CD8-positive, alpha-beta memory T cell (primary cell): ENCODE measurements around the gene MYO5C. TPM values are rescaled to one million over a fixed set of nuclear protein-coding genes. Genes with fewer than 3 reads are reported as not detected.

Experiments used
- CTCF ChIA-PET: fragments of 350-600 bp; sonication (Branson Sonifier 250); formaldehyde crosslinking; loops from one replicate; lab custom pipeline; 2021; ENCODE audit warnings: antibody characterized with exemption; lab: Charles Lee
- POLR2A ChIA-PET: fragments of 350-600 bp; sonication (Branson Sonifier 250); formaldehyde crosslinking; loops from one replicate; lab custom pipeline; 2021; ENCODE audit warnings: antibody characterized with exemption; lab: Charles Lee
- DNase-seq, 5 donors: peaks; one replicate each; pipeline versions ENCODE4 v3.0.0 to v3.0.0-alpha.2; 2020 to 2022; ENCODE audit warnings: mixed read lengths in 1 of 5
- H3K27ac ChIP-seq: one replicate; pipeline ENCODE4 v1.7.0; 2013; ENCODE audit warnings: low read depth, mild to moderate bottlenecking, low read length, moderate library complexity
- H3K27me3 ChIP-seq: 2 replicates; pipeline ENCODE4 v1.7.0; 2013; ENCODE audit warnings: low read length, mild to moderate bottlenecking; ENCODE audit not compliant: insufficient read depth, poor library complexity, severe bottlenecking
- H3K36me3 ChIP-seq: 2 replicates; pipeline ENCODE4 v1.7.0; 2013; ENCODE audit warnings: mild to moderate bottlenecking, low read length, moderate library complexity; ENCODE audit not compliant: insufficient read depth
- H3K4me1 ChIP-seq: 2 replicates; pipeline ENCODE4 v1.7.0; 2013; ENCODE audit warnings: mild to moderate bottlenecking, low read length, moderate library complexity; ENCODE audit not compliant: insufficient read depth
- H3K4me3 ChIP-seq: 2 replicates; pipeline ENCODE4 v1.7.0; 2013; ENCODE audit warnings: mild to moderate bottlenecking, low read length
- H3K9me3 ChIP-seq: 2 replicates; pipeline ENCODE4 v1.7.0; 2013; ENCODE audit warnings: mild to moderate bottlenecking, low read length
- H3K27ac Mint-ChIP-seq, 8 donors: one replicate each; pipeline ENCODE4 v1.8.0; 2020 to 2021; ENCODE audit warnings: mixed read lengths in 8 of 8, mild to moderate bottlenecking in 6 of 8, inconsistent platforms in 3 of 8, moderate library complexity in 3 of 8
- H3K27me3 Mint-ChIP-seq, 2 donors: one replicate each; pipeline ENCODE4 v1.8.0; 2020 to 2021; ENCODE audit warnings: mixed read lengths in 2 of 2, mild to moderate bottlenecking in 1 of 2, moderate library complexity in 1 of 2
- H3K36me3 Mint-ChIP-seq, 3 donors: one replicate each; pipeline ENCODE4 v1.8.0; 2020 to 2021; ENCODE audit warnings: mixed read lengths in 3 of 3, inconsistent platforms in 1 of 3, mild to moderate bottlenecking in 1 of 3
- H3K4me1 Mint-ChIP-seq, 3 donors: one replicate each; pipeline ENCODE4 v1.8.0; 2020 to 2021; ENCODE audit warnings: mixed read lengths in 3 of 3, inconsistent platforms in 1 of 3, mild to moderate bottlenecking in 1 of 3
- H3K4me3 Mint-ChIP-seq, 7 donors: one replicate each; pipeline ENCODE4 v1.8.0; 2020 to 2021; ENCODE audit warnings: mixed read lengths in 7 of 7, mild to moderate bottlenecking in 6 of 7, moderate library complexity in 4 of 7, inconsistent platforms in 2 of 7
- H3K9me3 Mint-ChIP-seq, 5 donors: one replicate each; pipeline ENCODE4 v1.8.0; 2020 to 2022; ENCODE audit warnings: mixed read lengths in 5 of 5, mild to moderate bottlenecking in 3 of 5, moderate library complexity in 2 of 5, inconsistent platforms in 1 of 5
- polyA plus RNA-seq: library from polyadenylated mRNA; unstranded; fragments of 300-500 nt; fragmentation: Illumina TruSeq; gene quantifications from one replicate; pipeline ENCODE4 v1.2.3, GENCODE V29; 2021
- total RNA-seq, 2 experiments: library from RNA; stranded (reverse); gene quantifications; one replicate each; pipeline ENCODE4 v1.2.3, GENCODE V29; 2021

The MYO5C gene
- total and polyA plus RNA-seq, 3 experiments from 2014 or later: 0.18 to 0.48 (median 0.33) TPM

GRCh38 chr15:52281085-52282035 lies 14.2 kb downstream of the MYO5C start:
- H3K36me3 Mint-ChIP-seq: no peaks in the 10 kb centered on the region
- Histone ChIP-seq H3K27ac (no peak overlapping the region), H3K4me3 (no peak overlapping the region), H3K27me3 (no peaks in the 10 kb centered on the region), H3K4me1 (no peaks in the 10 kb centered on the region), H3K36me3 (no peaks in the 10 kb centered on the region), H3K9me3 (no peaks in the 10 kb centered on the region)
- no peak for DNase-seq
- ChIA-PET POLR2A (no interaction called here), CTCF (no interaction called here)
- no peak overlapping the region for H3K4me3 Mint-ChIP-seq
- H3K27ac Mint-ChIP-seq: no peak overlapping the region
- no peaks in the 10 kb centered on the region for H3K9me3 Mint-ChIP-seq
- peaks cover 0 to 12% of the 10 kb centered on the region in 2 donors for H3K27me3 Mint-ChIP-seq
- H3K4me1 Mint-ChIP-seq: no peaks in the 10 kb centered on the region

DNA sequence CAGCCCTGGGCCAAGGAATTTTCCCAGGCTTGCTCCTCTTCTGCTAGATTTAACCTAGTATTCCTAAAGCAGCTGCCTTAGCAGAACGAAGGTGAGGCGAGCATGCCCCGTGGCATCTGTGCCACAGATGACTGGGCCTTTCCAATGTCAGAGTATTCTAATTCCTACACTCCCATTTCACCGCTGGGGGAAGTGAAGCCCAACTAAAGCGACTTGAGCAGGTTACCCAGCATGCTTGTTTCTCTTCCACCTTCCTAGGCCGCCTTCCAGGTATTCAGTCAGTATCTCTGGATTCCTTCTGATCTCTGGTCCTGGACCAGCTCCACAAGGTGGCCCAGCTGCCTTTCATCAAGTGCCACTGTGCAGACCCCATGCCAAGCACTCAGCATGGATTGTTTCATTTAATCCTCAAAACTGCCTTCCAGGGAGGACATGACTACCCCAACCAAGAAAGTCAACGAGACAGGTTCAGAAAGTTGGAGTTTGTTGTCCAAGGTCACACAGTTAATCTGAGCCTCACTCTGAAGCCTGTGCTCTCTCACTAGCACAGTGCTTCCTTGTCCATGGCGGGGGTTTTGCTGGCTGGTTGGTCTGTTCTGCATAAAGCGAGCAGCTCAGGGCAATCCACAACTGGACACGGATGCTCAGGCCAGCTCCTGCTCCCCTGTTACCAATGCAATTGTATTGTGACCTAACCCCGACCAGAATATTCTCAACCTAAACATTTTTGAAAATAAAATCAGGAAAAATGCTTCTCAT lies 15.1 kb downstream of the MYO5C start:
- Mint-ChIP-seq H3K36me3 (no peaks in the 10 kb centered on the region), H3K9me3 (no peaks in the 10 kb centered on the region), H3K4me1 (no peaks in the 10 kb centered on the region), H3K27ac (no peak overlapping the region), H3K4me3 (no peak overlapping the region), H3K27me3 (peaks cover 2 to 20% of the 10 kb centered on the region in 2 donors)
- no peak overlapping the region for H3K27ac ChIP-seq
- H3K27me3 ChIP-seq: no peaks in the 10 kb centered on the region
- H3K4me1 ChIP-seq: no peaks in the 10 kb centered on the region
- no peaks in the 10 kb centered on the region for H3K9me3 ChIP-seq
- no peaks in the 10 kb centered on the region for H3K36me3 ChIP-seq
- DNase-seq: no peak
- CTCF ChIA-PET: no interaction called here
- no peak overlapping the region for H3K4me3 ChIP-seq
- POLR2A ChIA-PET: no interaction called here

DNA sequence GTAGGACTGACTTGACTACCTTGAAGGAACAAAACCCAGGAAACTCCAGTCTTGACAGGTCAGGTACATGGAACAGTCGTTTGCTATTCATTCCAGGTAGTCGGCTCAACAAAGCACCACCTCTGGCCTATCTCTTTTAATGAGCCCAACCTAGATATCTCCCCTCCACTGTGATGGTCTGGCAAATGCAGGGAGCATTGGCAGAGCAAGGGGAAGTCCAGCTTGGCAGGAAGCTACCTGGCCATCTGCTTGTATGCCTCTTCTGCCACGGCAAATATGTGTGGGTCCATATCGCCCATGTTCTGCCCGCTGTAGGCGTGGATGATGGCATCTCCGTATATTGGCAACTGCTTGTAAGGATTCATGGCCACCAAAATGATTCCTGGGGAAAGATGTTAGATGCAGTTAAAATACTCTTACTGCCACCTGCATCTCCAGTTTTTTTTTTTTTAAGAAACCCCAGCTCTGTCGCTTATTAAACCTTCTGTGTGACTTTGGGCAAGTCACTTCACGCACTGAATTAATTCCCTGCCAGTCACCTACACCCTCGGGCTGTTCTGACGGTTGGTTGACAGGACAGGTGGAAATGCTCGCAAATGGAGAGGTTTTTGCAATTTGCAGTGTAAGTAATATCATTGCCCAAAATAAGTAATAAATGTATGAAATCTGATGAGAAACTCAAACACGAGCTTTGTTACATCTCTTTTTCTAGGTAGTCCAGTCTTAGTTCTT lies 16.8 kb downstream of the MYO5C start:
- no peaks in the 10 kb centered on the region for H3K9me3 Mint-ChIP-seq
- DNase-seq: no peak
- no peaks in the 10 kb centered on the region for H3K4me1 ChIP-seq
- ChIA-PET CTCF (interaction anchor here (1.1 to 1.2 kb wide), 2 partner anchors 20 to 200 kb away, joined by 3 read pairs; no protein-coding TSS in a partner anchor), POLR2A (no interaction called here)
- no peak overlapping the region for H3K4me3 ChIP-seq
- H3K4me3 Mint-ChIP-seq: no peak overlapping the region
- no peaks in the 10 kb centered on the region for H3K27me3 ChIP-seq
- H3K27ac Mint-ChIP-seq: no peak overlapping the region
- no peaks in the 10 kb centered on the region for H3K9me3 ChIP-seq
- H3K4me1 Mint-ChIP-seq: no peaks in the 10 kb centered on the region
- H3K27ac ChIP-seq: no peak overlapping the region
- peaks cover 0 to 4% (median 0%) of the 10 kb centered on the region in 3 donors for H3K36me3 Mint-ChIP-seq
- H3K27me3 Mint-ChIP-seq: peaks cover 2 to 16% of the 10 kb centered on the region in 2 donors
- no peaks in the 10 kb centered on the region for H3K36me3 ChIP-seq

DNA sequence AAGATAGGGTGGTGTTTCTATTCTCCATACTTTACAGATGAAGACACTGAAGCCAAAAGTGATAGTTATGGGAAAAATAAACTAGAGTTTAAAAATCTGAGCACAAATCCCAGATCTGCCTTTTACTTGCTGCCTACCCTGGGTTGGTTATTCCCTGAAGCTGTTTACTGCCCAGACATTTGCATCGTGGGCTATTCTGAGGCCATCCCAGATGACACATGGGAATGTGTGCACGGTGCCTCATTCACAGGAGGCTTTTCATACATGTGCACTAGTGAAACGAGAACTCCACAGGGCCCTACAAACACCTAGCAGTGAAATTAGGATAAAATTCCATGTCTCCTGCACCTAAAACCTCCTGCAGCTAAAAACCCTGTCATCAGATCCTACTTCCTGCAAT lies 17.5 kb downstream of the MYO5C start:
- Histone ChIP-seq H3K36me3 (no peaks in the 10 kb centered on the region), H3K27ac (no peak overlapping the region), H3K27me3 (no peaks in the 10 kb centered on the region), H3K4me3 (no peak overlapping the region), H3K4me1 (no peaks in the 10 kb centered on the region), H3K9me3 (no peaks in the 10 kb centered on the region)
- H3K9me3 Mint-ChIP-seq: no peaks in the 10 kb centered on the region
- H3K27me3 Mint-ChIP-seq: peaks cover 2 to 14% of the 10 kb centered on the region in 2 donors
- H3K4me3 Mint-ChIP-seq: no peak overlapping the region
- H3K4me1 Mint-ChIP-seq: no peaks in the 10 kb centered on the region
- H3K36me3 Mint-ChIP-seq: peaks cover 0 to 4% (median 0%) of the 10 kb centered on the region in 3 donors
- CTCF ChIA-PET: no interaction called here
- no peak for DNase-seq
- POLR2A ChIA-PET: no interaction called here
- H3K27ac Mint-ChIP-seq: no peak overlapping the region

DNA sequence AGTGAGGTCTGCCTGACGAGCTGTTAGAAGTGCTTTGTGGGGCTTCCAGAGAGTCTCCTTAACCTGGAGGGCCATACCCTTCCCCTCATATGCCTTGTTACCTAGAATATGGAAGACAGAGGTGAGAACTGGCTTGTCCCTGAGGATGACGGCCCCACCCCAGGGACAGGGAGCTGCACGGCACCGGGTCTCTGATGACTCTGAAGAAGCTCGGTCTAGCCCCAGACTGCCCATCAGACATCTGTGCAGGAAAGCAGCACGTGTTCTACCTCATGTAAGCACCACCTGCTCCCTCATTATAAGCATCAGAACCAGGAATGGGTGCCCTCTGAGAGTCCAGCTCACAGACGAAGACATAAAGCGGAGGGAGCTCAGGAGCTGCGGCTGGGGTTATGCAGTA lies 18.0 kb downstream of the MYO5C start:
- Histone ChIP-seq H3K36me3 (no peaks in the 10 kb centered on the region), H3K9me3 (no peaks in the 10 kb centered on the region), H3K27me3 (no peaks in the 10 kb centered on the region), H3K4me1 (no peaks in the 10 kb centered on the region), H3K27ac (no peak overlapping the region), H3K4me3 (no peak overlapping the region)
- ChIA-PET POLR2A (no interaction called here), CTCF (no interaction called here)
- Mint-ChIP-seq H3K27ac (no peak overlapping the region), H3K27me3 (peaks cover 2 to 10% of the 10 kb centered on the region in 2 donors), H3K4me1 (no peaks in the 10 kb centered on the region), H3K36me3 (peaks cover 0 to 4% (median 0%) of the 10 kb centered on the region in 3 donors), H3K9me3 (no peaks in the 10 kb centered on the region), H3K4me3 (no peak overlapping the region)
- no peak for DNase-seq

- H3K9me3 Mint-ChIP-seq: no peaks in the 10 kb centered on the region
- no peaks in the 10 kb centered on the region for H3K36me3 ChIP-seq
- no peak overlapping the region for H3K4me3 ChIP-seq
- H3K4me1 ChIP-seq: no peaks in the 10 kb centered on the region
- ChIA-PET POLR2A (no interaction called here), CTCF (no interaction called here)
- H3K27me3 ChIP-seq: no peaks in the 10 kb centered on the region
- no peaks in the 10 kb centered on the region for H3K4me1 Mint-ChIP-seq
- peaks cover 0 to 4% (median 0%) of the 10 kb centered on the region in 3 donors for H3K36me3 Mint-ChIP-seq
- H3K9me3 ChIP-seq: no peaks in the 10 kb centered on the region
- H3K27me3 Mint-ChIP-seq: peaks cover 2 to 10% of the 10 kb centered on the region in 2 donors
- DNase-seq: no peak
- no peak overlapping the region for H3K27ac Mint-ChIP-seq
- no peak overlapping the region for H3K4me3 Mint-ChIP-seq
- H3K27ac ChIP-seq: no peak overlapping the region
These were observed 19.3 kb downstream of the MYO5C start for GRCh38 chr15:52276256-52276770.

- Mint-ChIP-seq H3K9me3 (no peaks in the 10 kb centered on the region), H3K27me3 (no peaks in the 10 kb centered on the region), H3K27ac (peak overlapping the region in 5 of 8 donors; percentile 5 to 84 (median 42)), H3K36me3 (no peaks in the 10 kb centered on the region), H3K4me1 (peaks cover 29 to 39% (median 30%) of the 10 kb centered on the region in 3 donors), H3K4me3 (peak overlapping the region in 2 of 7 donors; percentile 18 to 72)
- no peak overlapping the region for H3K27ac ChIP-seq
- H3K27me3 ChIP-seq: no peaks in the 10 kb centered on the region
- no peaks in the 10 kb centered on the region for H3K9me3 ChIP-seq
- DNase-seq: no peak
- POLR2A ChIA-PET: no interaction called here
- no peak overlapping the region for H3K4me3 ChIP-seq
- no peaks in the 10 kb centered on the region for H3K36me3 ChIP-seq
- H3K4me1 ChIP-seq: peaks cover 31% of the 10 kb centered on the region
- CTCF ChIA-PET: no interaction called here
These were observed 31.9 kb downstream of the MYO5C start for GRCh38 chr15:52263563-52264282.
